Activated B cell treated with CpG ODN at 0.5 μM for 24 hours (primary cell): ENCODE results near the gene TBATA. TPM values are rescaled to one million over a fixed set of nuclear protein-coding genes. Genes with fewer than 3 reads are reported as not detected.

Experiments
- ATAC-seq: fragments of 200-7000 bp; cut with Tn5 transposase; one replicate; pipeline ENCODE4 v1.10.0; 2021; ENCODE audit warnings: low read depth, mild to moderate bottlenecking, moderate library complexity
- CTCF ChIA-PET: fragments of 350-600 bp; sonication (Branson Sonifier 250); formaldehyde crosslinking; loops from one replicate; lab custom pipeline; 2021; ENCODE audit warnings: antibody characterized with exemption; lab: Charles Lee
- POLR2A ChIA-PET: fragments of 350-600 bp; sonication (Branson Sonifier 250); formaldehyde crosslinking; loops from one replicate; lab custom pipeline; 2021; ENCODE audit warnings: antibody characterized with exemption; lab: Charles Lee
- DNase-seq: peaks from one replicate; pipeline ENCODE4 v3.0.0; 2022
- H3K27ac Mint-ChIP-seq: one replicate; pipeline ENCODE4 v1.8.0; 2020; ENCODE audit warnings: mixed read lengths
- H3K27me3 Mint-ChIP-seq: one replicate; pipeline ENCODE4 v1.8.0; 2021; ENCODE audit warnings: mixed read lengths
- H3K36me3 Mint-ChIP-seq: one replicate; pipeline ENCODE4 v1.8.0; 2021; ENCODE audit warnings: low read depth, mixed read lengths
- H3K4me1 Mint-ChIP-seq: one replicate; pipeline ENCODE4 v1.8.0; 2021; ENCODE audit warnings: mixed read lengths
- H3K4me3 Mint-ChIP-seq: one replicate; pipeline ENCODE4 v1.8.0; 2020; ENCODE audit warnings: mild to moderate bottlenecking, mixed read lengths
- H3K9me3 Mint-ChIP-seq: one replicate; pipeline ENCODE4 v1.8.0; 2020; ENCODE audit warnings: mixed read lengths
- CTCF ChIP-seq: fragments of 200-600 bp; IDR thresholded peaks from one replicate; pipeline ENCODE4 v1.8.0; 2022; ENCODE audit warnings: antibody characterized with exemption, mild to moderate bottlenecking
- intact Hi-C: fragments of 100-400 bp; cut with micrococcal nuclease; formaldehyde crosslinking; loops from one replicate; pipeline ENCODE4 v1.15.1; 2024
- total RNA-seq: library from RNA; stranded (reverse); gene quantifications from 2 replicates; pipeline ENCODE4 v1.2.3, GENCODE V29; 2022

TBATA gene
- total RNA-seq, 1 donor from 2014 or later = not detected

GRCh38 chr10:70779511-70780369 lies 5.4 kb downstream of the TBATA start:
- DNase-seq (no peak), ATAC-seq (no peak)
- TF ChIP-seq CTCF = no peak
- POLR2A ChIA-PET = no interaction called here
- H3K27me3 Mint-ChIP-seq = peaks cover 2% of the 10 kb centered on the region
- no peak overlapping the region for H3K4me3 Mint-ChIP-seq
- no peaks in the 10 kb centered on the region for H3K9me3 Mint-ChIP-seq
- no peaks in the 10 kb centered on the region for H3K36me3 Mint-ChIP-seq
- H3K4me1 Mint-ChIP-seq = no peaks in the 10 kb centered on the region
- intact Hi-C loops = no loop called here
- no peak overlapping the region for H3K27ac Mint-ChIP-seq
- CTCF ChIA-PET = no interaction called here

GRCh38 chr10:70779088-70779487 lies 6.1 kb downstream of the TBATA start:
- no peak for ATAC-seq
- ChIA-PET POLR2A (no interaction called here), CTCF (no interaction called here)
- Mint-ChIP-seq H3K9me3 (no peaks in the 10 kb centered on the region), H3K4me3 (no peak overlapping the region), H3K27me3 (peaks cover 2% of the 10 kb centered on the region), H3K27ac (no peak overlapping the region), H3K4me1 (no peaks in the 10 kb centered on the region), H3K36me3 (no peaks in the 10 kb centered on the region)
- DNase-seq = no peak
- no peak for TF ChIP-seq CTCF
- intact Hi-C loops = no loop called here

- no peaks in the 10 kb centered on the region for H3K4me1 Mint-ChIP-seq
- H3K27me3 Mint-ChIP-seq = no peaks in the 10 kb centered on the region
- H3K4me3 Mint-ChIP-seq = no peak overlapping the region
- H3K36me3 Mint-ChIP-seq = no peaks in the 10 kb centered on the region
- no peaks in the 10 kb centered on the region for H3K9me3 Mint-ChIP-seq
- no peak for ATAC-seq
- no peak overlapping the region for H3K27ac Mint-ChIP-seq
- CTCF ChIA-PET = no interaction called here
- TF ChIP-seq CTCF = no peak
- DNase-seq = no peak
- POLR2A ChIA-PET = no interaction called here
- intact Hi-C loops = no loop called here
These were observed 6.8 kb downstream of the TBATA start for GRCh38 chr10:70778267-70778924.

GRCh38 chr10:70777063-70777875 lies 7.9 kb downstream of the TBATA start:
- ChIA-PET CTCF (no interaction called here), POLR2A (no interaction called here)
- no peak overlapping the region for H3K4me3 Mint-ChIP-seq
- no peak for TF ChIP-seq CTCF
- no peaks in the 10 kb centered on the region for H3K4me1 Mint-ChIP-seq
- DNase-seq (no peak), ATAC-seq (no peak)
- no peaks in the 10 kb centered on the region for H3K9me3 Mint-ChIP-seq
- H3K27me3 Mint-ChIP-seq = no peaks in the 10 kb centered on the region
- intact Hi-C loops = no loop called here
- H3K27ac Mint-ChIP-seq = no peak overlapping the region
- no peaks in the 10 kb centered on the region for H3K36me3 Mint-ChIP-seq
